Left ventricle myocardium inferior (tissue), 1 donor: ENCODE data around the gene PRDX2. TPM values are rescaled to one million over a fixed set of nuclear protein-coding genes. Genes with fewer than 3 reads are reported as not detected.
"Not testable (repeated sequence)": the region's sequence is repeated elsewhere in the genome, so short reads cannot be mapped to it uniquely, and the experiment has no call there.

ENCODE experiments used
- DNase-seq: peaks from one replicate; pipeline ENCODE4 v3.0.0-alpha.2; 2020
- H3K27ac ChIP-seq: fragments of 200-600 bp; replicated peaks from 2 replicates; pipeline ENCODE4 v1.8.0; 2021
- H3K27me3 ChIP-seq: fragments of 200-600 bp; 2 replicates; pipeline ENCODE4 v1.8.0; 2021; ENCODE audit warnings: low read depth
- H3K36me3 ChIP-seq: fragments of 200-600 bp; 2 replicates; pipeline ENCODE4 v1.8.0; 2021
- H3K4me1 ChIP-seq: fragments of 200-600 bp; 2 replicates; pipeline ENCODE4 v1.8.0; 2021
- H3K4me3 ChIP-seq: fragments of 200-600 bp; 2 replicates; pipeline ENCODE4 v1.8.0; 2021; ENCODE audit warnings: mild to moderate bottlenecking, moderate library complexity
- H3K9me3 ChIP-seq: fragments of 200-600 bp; replicated peaks from 2 replicates; pipeline ENCODE4 v1.8.0; 2021
- intact Hi-C: fragments of 100-400 bp; cut with micrococcal nuclease; formaldehyde crosslinking; loops from one replicate; pipeline ENCODE4 v1.11.0; 2022
- long read RNA-seq: library from polyadenylated mRNA; unstranded; transcript quantifications from one replicate; pipeline ENCODE4 v2.0.0, GENCODE V29; 2021
- total RNA-seq: library from RNA; stranded (reverse); fragmentation: NEBNext Ultra II Directional; extraction: Animal tissue kit (Norgen Biotek cat#: 25700); gene quantifications from one replicate; pipeline ENCODE4 v1.2.1, GENCODE V29; 2021
- TF ChIP-seq, protein P1 (sequence below): fragments of 200-600 bp; IDR thresholded peaks from 2 replicates; pipeline ENCODE4 v1.8.0; 2021; ENCODE audit warnings: antibody characterized with exemption, mild to moderate bottlenecking, borderline replicate concordance
- donor health status: DM: no; HTN: yes; CAD: no; lungs with severe emphysema.

The PRDX2 gene
- total RNA-seq = 700 TPM
- long read RNA-seq, transcript PRDX2-201 (6 exons, 987 nt) = major isoform, 1,001 of 1,066 reads
- long read RNA-seq, partial matches to known transcripts = 48 of 1,066 reads
- long read RNA-seq, other reads (novel, unspliced or antisense) = 15 of 1,066 reads

DNA sequence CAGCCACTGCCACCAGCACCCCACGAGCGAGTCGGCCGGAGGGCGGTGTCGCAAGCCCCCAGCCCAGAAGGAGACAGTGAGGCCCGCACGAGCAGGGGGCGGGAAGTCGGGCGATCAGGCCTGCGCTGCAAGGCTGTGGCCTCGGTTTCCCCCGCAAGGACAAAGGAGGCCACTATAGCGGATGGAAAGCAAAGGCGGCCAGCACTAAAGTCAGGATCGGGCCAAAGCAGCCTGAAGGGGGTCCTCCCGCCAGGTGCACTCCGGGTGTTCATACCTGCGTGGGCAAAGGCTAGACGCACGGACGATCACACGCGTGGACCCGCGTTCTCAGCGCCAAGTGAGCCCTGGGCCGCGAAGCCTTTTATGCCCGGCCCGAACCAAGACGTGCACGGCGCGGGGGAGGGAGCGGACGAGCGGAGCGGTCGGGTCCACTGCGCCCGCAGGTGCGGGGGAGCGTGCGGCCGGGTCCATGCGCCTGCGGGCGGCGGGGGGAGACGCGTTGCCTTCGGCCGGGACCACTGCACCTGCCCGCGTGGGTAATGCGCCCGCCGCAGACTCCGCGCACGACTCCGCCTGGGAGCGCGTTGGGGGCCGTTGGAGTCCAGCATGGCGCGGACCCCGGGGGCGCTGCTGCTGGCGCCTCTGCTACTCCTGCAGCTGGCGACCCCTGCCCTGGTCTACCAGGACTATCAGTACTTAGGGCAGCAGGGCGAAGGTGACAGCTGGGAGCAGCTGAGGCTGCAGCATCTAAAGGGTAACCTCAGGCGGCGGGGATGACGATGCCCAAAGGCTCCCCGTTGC is at the start of gene PRDX2, which contains the start of gene THSD8:
TSS of gene PRDX2 (minus strand) at position 335 of the 801 bp plus-strand sequence. CDS start 539 bp downstream, outside the sequence.
TSS of gene THSD8 (plus strand) at position 604 of the 801 bp plus-strand sequence. CDS start at position 607, 3 bp downstream.
- DNase-seq = peak; percentile 79
- intact Hi-C loops = no loop called here
- Histone ChIP-seq H3K36me3 (peaks cover 38% of the 10 kb centered on the region), H3K4me3 (peak within 1 kb of the TSS; percentile 98), H3K4me1 (peaks cover 37% of the 10 kb centered on the region), H3K27me3 (no peaks in the 10 kb centered on the region), H3K9me3 (no peaks in the 10 kb centered on the region), H3K27ac (peak within 1 kb of the TSS; percentile 93)
- TF ChIP-seq, protein P1, sequence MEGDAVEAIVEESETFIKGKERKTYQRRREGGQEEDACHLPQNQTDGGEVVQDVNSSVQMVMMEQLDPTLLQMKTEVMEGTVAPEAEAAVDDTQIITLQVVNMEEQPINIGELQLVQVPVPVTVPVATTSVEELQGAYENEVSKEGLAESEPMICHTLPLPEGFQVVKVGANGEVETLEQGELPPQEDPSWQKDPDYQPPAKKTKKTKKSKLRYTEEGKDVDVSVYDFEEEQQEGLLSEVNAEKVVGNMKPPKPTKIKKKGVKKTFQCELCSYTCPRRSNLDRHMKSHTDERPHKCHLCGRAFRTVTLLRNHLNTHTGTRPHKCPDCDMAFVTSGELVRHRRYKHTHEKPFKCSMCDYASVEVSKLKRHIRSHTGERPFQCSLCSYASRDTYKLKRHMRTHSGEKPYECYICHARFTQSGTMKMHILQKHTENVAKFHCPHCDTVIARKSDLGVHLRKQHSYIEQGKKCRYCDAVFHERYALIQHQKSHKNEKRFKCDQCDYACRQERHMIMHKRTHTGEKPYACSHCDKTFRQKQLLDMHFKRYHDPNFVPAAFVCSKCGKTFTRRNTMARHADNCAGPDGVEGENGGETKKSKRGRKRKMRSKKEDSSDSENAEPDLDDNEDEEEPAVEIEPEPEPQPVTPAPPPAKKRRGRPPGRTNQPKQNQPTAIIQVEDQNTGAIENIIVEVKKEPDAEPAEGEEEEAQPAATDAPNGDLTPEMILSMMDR = no peak

DNA sequence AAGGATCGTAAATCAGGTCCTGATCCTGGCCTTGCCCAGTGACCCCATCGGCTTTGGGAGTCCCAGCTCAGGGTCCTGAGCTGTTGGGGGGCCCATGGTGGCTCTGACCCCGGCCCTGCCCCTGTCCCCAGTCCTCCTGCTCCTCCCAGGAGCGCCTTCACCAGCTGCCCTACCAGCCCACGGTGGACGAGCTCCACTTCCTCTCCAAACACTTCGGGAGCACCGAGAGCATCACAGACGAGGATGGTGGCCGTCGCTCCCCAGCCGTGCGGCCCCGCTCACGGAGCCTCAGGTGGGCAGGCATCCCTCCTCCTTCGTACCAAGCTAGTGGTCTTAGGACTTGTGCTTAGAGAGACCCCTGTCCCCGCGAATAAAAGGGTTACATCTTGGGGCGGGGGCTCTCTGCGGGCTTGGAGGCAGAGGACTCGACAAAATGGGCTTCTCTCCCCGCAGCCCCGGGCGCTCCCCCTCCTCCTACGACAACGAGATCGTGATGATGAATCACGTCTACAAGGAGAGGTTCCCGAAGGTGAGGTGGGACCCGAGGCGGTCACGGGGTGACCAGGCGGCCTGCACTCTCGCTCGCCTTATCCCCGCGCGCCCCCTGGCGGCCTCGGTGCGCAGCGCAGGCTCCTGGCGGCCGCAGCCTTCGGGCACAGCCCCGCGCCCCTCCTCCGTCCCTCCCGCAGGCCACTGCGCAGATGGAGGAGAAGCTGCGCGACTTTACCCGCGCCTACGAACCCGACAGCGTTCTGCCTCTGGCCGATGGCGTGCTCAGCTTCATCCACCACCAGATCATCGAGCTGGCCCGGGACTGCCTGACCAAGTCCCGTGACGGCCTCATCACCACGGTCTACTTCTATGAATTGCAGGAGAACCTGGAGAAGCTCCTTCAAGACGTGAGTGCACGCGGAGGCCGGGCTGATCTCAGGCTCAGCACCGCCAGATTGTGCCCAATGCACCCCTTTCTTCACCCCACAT is 45.8 kb upstream of the PRDX2 start:
- TF ChIP-seq, protein P1 = peak; percentile 99
- peaks cover 9% of the 10 kb centered on the region for H3K4me1 ChIP-seq
- peaks cover 46% of the 10 kb centered on the region for H3K27me3 ChIP-seq
- intact Hi-C loops = loop anchor here (10.0 kb wide), 1 partner anchor 83 kb away; no protein-coding TSS in a partner anchor
- peak; percentile 83 for DNase-seq
- H3K36me3 ChIP-seq = no peaks in the 10 kb centered on the region
- no peak overlapping the region for H3K27ac ChIP-seq
- peak overlapping the region; percentile 50 for H3K4me3 ChIP-seq
- no peaks in the 10 kb centered on the region for H3K9me3 ChIP-seq

DNA sequence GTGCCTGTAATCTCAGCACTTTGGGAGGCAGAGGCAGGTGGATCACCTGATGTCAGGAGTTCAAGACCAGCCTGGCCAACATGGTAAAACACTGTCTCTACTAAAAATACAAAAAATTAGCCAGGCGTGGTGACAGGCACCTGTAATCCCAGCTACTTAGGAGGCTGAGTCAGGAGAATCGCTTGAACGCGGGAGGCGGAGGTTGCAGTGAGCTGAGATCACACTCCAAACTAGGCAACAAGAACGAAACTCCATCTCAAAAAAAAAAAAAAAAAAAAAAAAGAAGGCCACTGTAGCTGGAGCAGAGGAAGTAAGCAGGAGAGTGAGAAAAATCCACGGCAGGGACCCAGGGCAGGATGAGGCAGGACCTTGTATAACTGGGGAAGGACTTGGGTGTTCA is 45.0 kb upstream of the PRDX2 start:
- DNase-seq, H3K9me3 ChIP-seq, H3K4me3 ChIP-seq, H3K36me3 ChIP-seq, H3K4me1 ChIP-seq, H3K27ac ChIP-seq: not testable (repeated sequence)
- peaks cover 55% of the 10 kb centered on the region for H3K27me3 ChIP-seq
- intact Hi-C loops = loop anchor here (10.0 kb wide), 1 partner anchor 82 kb away; no protein-coding TSS in a partner anchor

DNA sequence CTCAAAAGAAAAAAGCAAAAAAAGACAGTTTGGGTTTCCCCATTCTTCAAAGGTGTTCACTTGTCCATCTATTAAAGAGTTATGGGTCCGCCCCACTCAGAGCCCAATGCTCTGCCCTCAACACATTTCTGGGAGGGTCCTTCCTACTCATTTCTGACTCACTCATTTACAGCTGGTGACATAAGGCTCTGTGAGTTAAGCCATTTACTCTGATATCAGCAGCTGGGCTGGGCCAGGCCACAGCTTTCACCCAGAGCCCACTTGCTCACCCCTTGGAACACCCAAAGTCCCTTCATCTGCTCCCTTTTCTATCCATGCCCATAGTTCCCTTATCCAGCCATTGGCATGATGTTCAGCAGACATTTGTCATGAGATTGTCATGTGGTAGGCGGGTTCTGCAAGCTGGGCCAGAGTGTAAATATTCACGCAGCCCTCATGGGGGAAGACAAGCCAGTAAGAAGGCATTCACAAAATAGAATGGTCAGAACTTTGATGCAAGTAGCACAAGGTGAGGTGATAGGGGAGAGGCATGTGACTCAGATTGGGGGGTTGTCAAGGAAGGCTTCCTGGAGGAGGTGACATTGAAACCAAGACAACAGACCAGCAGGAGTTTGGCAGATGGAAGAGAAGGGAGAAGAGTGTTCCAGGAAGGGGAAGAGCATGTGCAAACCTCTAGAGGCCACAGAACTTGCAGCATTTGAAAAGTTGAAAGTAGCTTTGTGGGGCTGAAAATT is 42.6 kb upstream of the PRDX2 start:
- Histone ChIP-seq H3K4me3 (no peak overlapping the region), H3K27me3 (peaks cover 79% of the 10 kb centered on the region), H3K36me3 (no peaks in the 10 kb centered on the region), H3K27ac (no peak overlapping the region), H3K9me3 (no peaks in the 10 kb centered on the region), H3K4me1 (peaks cover 22% of the 10 kb centered on the region)
- DNase-seq = no peak
- TF ChIP-seq, protein P1 = no peak
- intact Hi-C loops = loop anchor here (5.0 to 10.0 kb wide), 2 partner anchors 37 to 79 kb away; partner anchors contain the start of gene RNASEH2A

DNA sequence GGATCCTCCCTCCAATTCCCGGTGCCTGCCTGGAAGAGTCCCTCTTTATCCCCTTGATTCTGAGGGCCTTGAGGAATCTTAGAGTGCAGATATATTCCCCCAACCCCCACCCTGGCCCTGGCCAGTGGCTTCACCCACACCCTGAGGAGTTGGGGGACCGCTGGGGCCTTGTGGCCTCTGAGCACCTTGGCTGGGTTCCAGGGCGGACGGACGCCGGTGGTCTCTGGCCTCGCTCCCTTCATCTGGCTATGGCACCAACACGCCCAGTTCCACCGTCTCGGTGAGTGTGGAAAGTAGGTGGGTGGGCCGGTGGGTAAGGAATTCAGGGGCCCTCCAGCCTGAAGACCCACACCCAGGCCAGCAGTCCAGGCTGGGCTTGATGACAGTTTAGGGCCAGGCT is 41.7 kb upstream of the PRDX2 start:
- H3K27ac ChIP-seq = no peak overlapping the region
- H3K9me3 ChIP-seq = no peaks in the 10 kb centered on the region
- H3K4me3 ChIP-seq = no peak overlapping the region
- no peaks in the 10 kb centered on the region for H3K36me3 ChIP-seq
- peaks cover 87% of the 10 kb centered on the region for H3K27me3 ChIP-seq
- H3K4me1 ChIP-seq = peaks cover 29% of the 10 kb centered on the region
- DNase-seq = no peak
- TF ChIP-seq, protein P1 = no peak
- intact Hi-C loops = loop anchor here (5.0 to 10.0 kb wide), 2 partner anchors 36 to 79 kb away; partner anchors contain the start of gene RNASEH2A
